IPS-15b (cell line): ENCODE data around the gene VSTM2A.
A peak's percentile ranks its signal among the peaks of the same experiment; 100 is the strongest.
"Not testable (repeated sequence)": the region's sequence is repeated elsewhere in the genome, so short reads cannot be mapped to it uniquely, and the experiment has no call there.

Experiments used
- H3K27me3 ChIP-seq: one replicate; pipeline ENCODE4 v1.6.1; 2013; ENCODE audit warnings: low read length; ENCODE audit not compliant: control insufficient read depth, insufficient read depth
- H3K36me3 ChIP-seq: one replicate; pipeline ENCODE4 v1.6.1; 2013; ENCODE audit warnings: low read length; ENCODE audit not compliant: control insufficient read depth, insufficient read depth
- H3K4me1 ChIP-seq: one replicate; pipeline ENCODE4 v1.6.1; 2013; ENCODE audit warnings: mild to moderate bottlenecking, low read length; ENCODE audit not compliant: control insufficient read depth, insufficient read depth
- H3K4me3 ChIP-seq: one replicate; pipeline ENCODE4 v1.5.1; 2013; ENCODE audit warnings: low read depth, low read length
- H3K9ac ChIP-seq: one replicate; pipeline ENCODE4 v1.6.1; 2013; ENCODE audit warnings: low read depth, mild to moderate bottlenecking, low read length
- H3K9me3 ChIP-seq: one replicate; pipeline ENCODE4 v1.6.1; 2013; ENCODE audit warnings: mild to moderate bottlenecking, low read length; ENCODE audit not compliant: control insufficient read depth, insufficient read depth

Gene VSTM2A

GRCh38 chr7:54541669-54542625 lies at the start of gene VSTM2A:
TSS of gene VSTM2A (plus strand) at chr7:54542375. CDS start at chr7:54542731, 356 bp downstream.
- Histone ChIP-seq H3K4me3 (peak within 1 kb of the TSS; percentile 61), H3K27me3 (peaks cover 53% of the 10 kb centered on the region), H3K36me3 (no peaks in the 10 kb centered on the region), H3K9me3 (no peaks in the 10 kb centered on the region), H3K9ac (no peak within 1 kb of the TSS), H3K4me1 (no peaks in the 10 kb centered on the region)

- H3K4me3 ChIP-seq, H3K4me1 ChIP-seq, H3K27me3 ChIP-seq, H3K9ac ChIP-seq, H3K9me3 ChIP-seq, H3K36me3 ChIP-seq: not testable (repeated sequence)
These were observed 37.6 kb upstream of the VSTM2A start for GRCh38 chr7:54504531-54504930.

GRCh38 chr7:54529568-54529967 lies 12.6 kb upstream of the VSTM2A start:
- no peaks in the 10 kb centered on the region for H3K9me3 ChIP-seq
- no peaks in the 10 kb centered on the region for H3K27me3 ChIP-seq
- H3K4me1 ChIP-seq, result no peaks in the 10 kb centered on the region
- H3K9ac ChIP-seq, result no peak overlapping the region
- no peak overlapping the region for H3K4me3 ChIP-seq
- no peaks in the 10 kb centered on the region for H3K36me3 ChIP-seq

GRCh38 chr7:54538122-54538521 lies 4.1 kb upstream of the VSTM2A start:
- Histone ChIP-seq H3K4me3 (no peak overlapping the region), H3K9me3 (no peaks in the 10 kb centered on the region), H3K27me3 (peaks cover 23% of the 10 kb centered on the region), H3K9ac (no peak overlapping the region), H3K36me3 (no peaks in the 10 kb centered on the region), H3K4me1 (no peaks in the 10 kb centered on the region)

- H3K9me3 ChIP-seq, result no peaks in the 10 kb centered on the region
- H3K36me3 ChIP-seq, result no peaks in the 10 kb centered on the region
- H3K4me1 ChIP-seq, result no peaks in the 10 kb centered on the region
- peak overlapping the region; percentile 61 for H3K4me3 ChIP-seq
- no peak overlapping the region for H3K9ac ChIP-seq
- peaks cover 59% of the 10 kb centered on the region for H3K27me3 ChIP-seq
These were observed 895 bp downstream of the VSTM2A start for GRCh38 chr7:54543051-54543488.

GRCh38 chr7:54544149-54544526 lies 2.0 kb downstream of the VSTM2A start:
- Histone ChIP-seq H3K4me1 (no peaks in the 10 kb centered on the region), H3K36me3 (no peaks in the 10 kb centered on the region), H3K27me3 (peaks cover 62% of the 10 kb centered on the region), H3K9ac (no peak overlapping the region), H3K4me3 (peak overlapping the region; percentile 67), H3K9me3 (no peaks in the 10 kb centered on the region)

GRCh38 chr7:54544527-54545240 lies 2.5 kb downstream of the VSTM2A start:
- Histone ChIP-seq H3K4me3 (peak overlapping the region; percentile 67), H3K9me3 (no peaks in the 10 kb centered on the region), H3K4me1 (no peaks in the 10 kb centered on the region), H3K9ac (no peak overlapping the region), H3K27me3 (peaks cover 62% of the 10 kb centered on the region), H3K36me3 (no peaks in the 10 kb centered on the region)

- H3K9me3 ChIP-seq, result no peaks in the 10 kb centered on the region
- H3K4me1 ChIP-seq, result no peaks in the 10 kb centered on the region
- peak overlapping the region; percentile 67 for H3K4me3 ChIP-seq
- peaks cover 62% of the 10 kb centered on the region for H3K27me3 ChIP-seq
- no peaks in the 10 kb centered on the region for H3K36me3 ChIP-seq
- H3K9ac ChIP-seq, result no peak overlapping the region
These were observed 3.0 kb downstream of the VSTM2A start for GRCh38 chr7:54545241-54545563.

GRCh38 chr7:54546081-54546985 lies 4.2 kb downstream of the VSTM2A start:
- Histone ChIP-seq H3K36me3 (no peaks in the 10 kb centered on the region), H3K27me3 (peaks cover 52% of the 10 kb centered on the region), H3K4me1 (no peaks in the 10 kb centered on the region), H3K9ac (no peak overlapping the region), H3K9me3 (no peaks in the 10 kb centered on the region), H3K4me3 (peak overlapping the region; percentile 74)

GRCh38 chr7:54546986-54547314 lies 4.8 kb downstream of the VSTM2A start:
- H3K27me3 ChIP-seq, result peaks cover 47% of the 10 kb centered on the region
- H3K36me3 ChIP-seq, result no peaks in the 10 kb centered on the region
- no peaks in the 10 kb centered on the region for H3K9me3 ChIP-seq
- H3K9ac ChIP-seq, result no peak overlapping the region
- peak overlapping the region; percentile 50 for H3K4me3 ChIP-seq
- H3K4me1 ChIP-seq, result no peaks in the 10 kb centered on the region

- Histone ChIP-seq H3K9me3 (no peaks in the 10 kb centered on the region), H3K9ac (no peak overlapping the region), H3K4me3 (no peak overlapping the region), H3K36me3 (no peaks in the 10 kb centered on the region), H3K27me3 (peaks cover 16% of the 10 kb centered on the region), H3K4me1 (peaks cover 9% of the 10 kb centered on the region)
These were observed 8.3 kb downstream of the VSTM2A start for GRCh38 chr7:54550471-54550870.
